Spleen (tissue), 7 donors: ENCODE data around the gene TTN.
"Not testable (repeated sequence)": the region's sequence is repeated elsewhere in the genome, so short reads cannot be mapped to it uniquely, and the experiment has no call there.

Source experiments
- POLR2A ChIP-seq, 3 donors: fragments of 450-650 bp; IDR thresholded peaks; one replicate each; pipeline ENCODE4 v1.5.1; 2017; ENCODE audit warnings: antibody characterized with exemption in 3 of 3, mild to moderate bottlenecking in 1 of 3
- POLR2AphosphoS5 ChIP-seq, 3 donors: sonication (generic); formaldehyde crosslinking; IDR thresholded peaks; one replicate each; pipeline ENCODE4 v1.5.1; 2017; ENCODE audit warnings: antibody characterized with exemption in 3 of 3
- TF ChIP-seq, protein P1 (sequence below), 11 experiments: fragments of 200-600 bp in 7 of 11; fragments of 450-650 bp in 4 of 11; sonication (generic) in 4 of 11; IDR thresholded peaks in 8 of 11; conservative IDR thresholded peaks in 3 of 11; 1 replicate in 7 of 11; 2 replicates in 4 of 11; pipeline versions ENCODE4 v1.4.0 to v1.8.0; 2016 to 2021; ENCODE audit warnings: antibody characterized with exemption in 11 of 11, inconsistent platforms in 4 of 11, mild to moderate bottlenecking in 1 of 11
- donor health status: DM: no; HTN: no; CAD: no; lungs with moderate emphysema.
- donor health status: DM: no; HTN: no; CAD: no.
- donor health status: DM: no; HTN: no; CAD: no.

DNA sequence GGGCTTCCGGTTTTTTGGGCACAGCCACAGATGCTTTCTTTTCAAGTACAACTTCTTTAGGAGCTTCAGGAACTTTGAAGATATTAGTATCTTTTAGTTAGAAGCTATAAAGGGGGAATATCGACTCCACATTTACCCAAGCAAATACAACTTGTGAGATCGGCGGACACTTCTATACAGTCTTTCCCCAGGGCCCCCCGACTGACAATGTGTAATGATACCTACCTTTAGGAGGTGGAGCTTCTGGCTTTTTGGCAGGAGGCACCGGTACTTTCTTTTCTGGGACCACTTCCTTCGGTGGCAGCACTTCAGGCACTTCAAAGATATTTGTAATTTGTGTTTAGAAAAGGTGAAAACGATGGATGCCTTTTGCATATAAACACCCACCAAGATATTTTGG lies 148.7 kb downstream of the TTN start:
- TF ChIP-seq, protein P1, sequence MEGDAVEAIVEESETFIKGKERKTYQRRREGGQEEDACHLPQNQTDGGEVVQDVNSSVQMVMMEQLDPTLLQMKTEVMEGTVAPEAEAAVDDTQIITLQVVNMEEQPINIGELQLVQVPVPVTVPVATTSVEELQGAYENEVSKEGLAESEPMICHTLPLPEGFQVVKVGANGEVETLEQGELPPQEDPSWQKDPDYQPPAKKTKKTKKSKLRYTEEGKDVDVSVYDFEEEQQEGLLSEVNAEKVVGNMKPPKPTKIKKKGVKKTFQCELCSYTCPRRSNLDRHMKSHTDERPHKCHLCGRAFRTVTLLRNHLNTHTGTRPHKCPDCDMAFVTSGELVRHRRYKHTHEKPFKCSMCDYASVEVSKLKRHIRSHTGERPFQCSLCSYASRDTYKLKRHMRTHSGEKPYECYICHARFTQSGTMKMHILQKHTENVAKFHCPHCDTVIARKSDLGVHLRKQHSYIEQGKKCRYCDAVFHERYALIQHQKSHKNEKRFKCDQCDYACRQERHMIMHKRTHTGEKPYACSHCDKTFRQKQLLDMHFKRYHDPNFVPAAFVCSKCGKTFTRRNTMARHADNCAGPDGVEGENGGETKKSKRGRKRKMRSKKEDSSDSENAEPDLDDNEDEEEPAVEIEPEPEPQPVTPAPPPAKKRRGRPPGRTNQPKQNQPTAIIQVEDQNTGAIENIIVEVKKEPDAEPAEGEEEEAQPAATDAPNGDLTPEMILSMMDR (IDR thresholded peaks at IDR 0.05 in 8 of 11, conservative IDR thresholded peaks at IDR 0.05 in 3 of 11): not testable (repeated sequence)
- not testable (repeated sequence) for TF ChIP-seq POLR2A, POLR2AphosphoS5 (IDR thresholded peaks at IDR 0.05)
